IPS-18a (cell line): Measurements from ENCODE around the gene WDR49.

ENCODE experiments used
- H3K27ac ChIP-seq: one replicate; pipeline ENCODE4 v1.5.1; 2013; ENCODE audit warnings: low read length
- H3K27me3 ChIP-seq: one replicate; pipeline ENCODE4 v1.6.1; 2013; ENCODE audit warnings: mild to moderate bottlenecking, low read length; ENCODE audit not compliant: control insufficient read depth, insufficient read depth
- H3K36me3 ChIP-seq: one replicate; pipeline ENCODE4 v1.6.1; 2013; ENCODE audit warnings: low read depth, low read length; ENCODE audit not compliant: control insufficient read depth
- H3K4me1 ChIP-seq: one replicate; pipeline ENCODE4 v1.6.1; 2013; ENCODE audit warnings: low read depth, low read length; ENCODE audit not compliant: control insufficient read depth
- H3K4me3 ChIP-seq: one replicate; pipeline ENCODE4 v1.5.1; 2013; ENCODE audit warnings: low read length
- H3K9ac ChIP-seq: one replicate; pipeline ENCODE4 v1.6.1; 2013; ENCODE audit warnings: mild to moderate bottlenecking, low read length, moderate library complexity
- H3K9me3 ChIP-seq: one replicate; pipeline ENCODE4 v1.6.1; 2013; ENCODE audit warnings: low read depth, low read length; ENCODE audit not compliant: control insufficient read depth

Gene WDR49

DNA sequence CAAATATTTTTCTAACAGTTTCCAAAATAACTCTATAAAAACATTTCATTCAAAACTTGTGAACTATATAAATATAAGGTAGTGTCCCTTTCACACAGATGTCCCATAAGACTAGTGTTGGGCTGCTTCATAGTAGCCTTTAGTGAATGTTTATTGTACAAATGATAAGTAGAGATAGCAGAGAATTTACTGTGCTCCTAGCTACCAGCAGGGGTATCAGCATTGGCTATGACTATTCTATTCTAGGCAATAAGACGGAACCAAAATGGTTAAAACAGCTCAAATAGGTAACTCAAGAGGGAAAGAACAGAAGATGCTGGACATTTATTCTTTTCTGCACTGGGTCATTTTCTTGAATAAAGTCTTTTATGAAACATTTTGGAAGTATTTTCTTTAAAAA lies 202.5 kb downstream of the WDR49 start:
- Histone ChIP-seq H3K9me3 (no peaks in the 10 kb centered on the region), H3K4me1 (peaks cover 15% of the 10 kb centered on the region), H3K27ac (no peak overlapping the region), H3K27me3 (no peaks in the 10 kb centered on the region), H3K4me3 (no peak overlapping the region), H3K9ac (no peak overlapping the region), H3K36me3 (no peaks in the 10 kb centered on the region)

DNA sequence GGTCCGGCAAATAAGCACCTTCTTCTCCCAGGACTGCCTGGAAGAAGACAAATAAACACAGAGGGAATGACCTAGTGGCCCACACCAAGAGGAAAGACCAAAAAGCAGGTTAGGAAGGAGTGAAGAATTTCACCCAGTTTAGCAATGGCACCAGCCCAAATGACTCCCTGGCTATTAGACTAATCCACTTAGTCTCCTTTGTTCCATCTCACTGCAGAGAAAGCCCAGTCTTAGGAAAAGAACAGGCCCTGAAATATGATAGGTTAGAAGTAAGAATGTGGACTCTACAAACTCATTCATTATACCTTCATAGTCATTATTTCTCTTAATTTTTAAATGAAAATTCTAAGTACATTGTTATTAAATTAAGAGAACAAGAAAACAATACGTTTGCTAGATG lies 203.1 kb downstream of the WDR49 start:
- H3K9me3 ChIP-seq: no peaks in the 10 kb centered on the region

DNA sequence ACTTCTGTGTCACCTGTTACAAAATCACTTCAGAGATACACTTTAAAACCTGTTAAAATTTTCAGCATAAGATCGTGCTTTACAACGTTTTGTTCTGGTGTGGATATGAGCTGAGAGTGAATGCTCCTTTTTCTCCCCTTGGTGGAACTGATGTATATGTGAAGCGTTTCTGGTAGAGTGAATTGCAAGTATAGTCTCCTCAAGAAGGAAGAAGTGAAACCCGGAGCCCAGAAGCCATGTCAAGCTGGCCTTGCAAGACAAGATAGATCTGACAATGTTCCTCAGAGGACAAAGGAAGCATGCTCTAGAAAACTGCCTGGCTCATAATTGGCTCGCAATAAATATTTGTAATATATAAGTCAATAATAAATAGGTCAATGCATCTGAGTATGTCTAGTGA lies 203.5 kb downstream of the WDR49 start:
- Histone ChIP-seq H3K36me3 (no peaks in the 10 kb centered on the region), H3K9me3 (no peaks in the 10 kb centered on the region), H3K4me1 (peaks cover 14% of the 10 kb centered on the region), H3K9ac (no peak overlapping the region), H3K4me3 (no peak overlapping the region), H3K27ac (no peak overlapping the region), H3K27me3 (no peaks in the 10 kb centered on the region)

More for the DNA sequence above, 203.1 kb downstream of the WDR49 start:
- H3K4me1 ChIP-seq: peaks cover 15% of the 10 kb centered on the region
- H3K36me3 ChIP-seq: no peaks in the 10 kb centered on the region
- no peak overlapping the region for H3K27ac ChIP-seq
- no peak overlapping the region for H3K9ac ChIP-seq
- no peaks in the 10 kb centered on the region for H3K27me3 ChIP-seq
- H3K4me3 ChIP-seq: no peak overlapping the region

DNA sequence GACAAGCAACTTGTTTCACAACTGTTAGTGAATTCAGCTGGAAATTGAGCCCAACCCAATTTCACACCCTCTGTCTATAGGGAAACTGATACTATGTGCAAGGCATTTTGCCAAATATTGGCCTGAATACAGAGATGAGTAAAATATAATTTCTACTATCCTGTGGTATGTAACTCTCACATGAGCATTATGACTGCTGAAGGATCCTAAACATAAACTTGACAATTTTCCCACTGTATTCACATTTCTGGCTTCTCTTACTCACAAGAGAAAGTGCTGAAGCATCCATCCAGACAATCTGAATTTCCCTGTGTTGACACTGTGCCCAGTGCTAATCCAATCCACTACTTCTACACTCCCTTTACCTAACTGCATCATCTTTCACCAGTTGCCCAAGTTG lies 208.3 kb downstream of the WDR49 start:
- Histone ChIP-seq H3K36me3 (no peaks in the 10 kb centered on the region), H3K4me1 (no peaks in the 10 kb centered on the region), H3K9ac (no peak overlapping the region), H3K4me3 (no peak overlapping the region), H3K9me3 (no peaks in the 10 kb centered on the region), H3K27ac (no peak overlapping the region), H3K27me3 (no peaks in the 10 kb centered on the region)

DNA sequence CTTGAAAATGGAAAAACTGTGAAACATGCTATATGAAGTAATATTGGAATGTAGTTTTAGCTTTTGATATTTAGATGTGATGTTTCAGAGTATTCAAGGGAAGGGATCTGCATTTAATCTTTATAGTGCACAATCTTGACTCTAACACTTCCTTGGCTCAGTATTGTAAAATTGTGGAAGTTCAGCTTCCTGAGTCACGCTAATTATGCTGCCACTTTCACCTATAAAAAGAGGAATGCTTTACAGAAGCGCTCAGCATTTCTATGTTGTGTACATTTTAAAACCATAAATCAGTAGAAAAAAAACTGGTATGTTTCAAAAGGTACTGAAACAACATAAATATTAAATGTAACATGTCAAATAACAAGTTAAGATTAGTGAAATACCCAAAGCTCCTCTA lies 212.5 kb downstream of the WDR49 start:
- H3K4me1 ChIP-seq: peaks cover 5% of the 10 kb centered on the region
- no peak overlapping the region for H3K9ac ChIP-seq
- no peaks in the 10 kb centered on the region for H3K9me3 ChIP-seq
- no peak overlapping the region for H3K27ac ChIP-seq
- no peak overlapping the region for H3K4me3 ChIP-seq
- no peaks in the 10 kb centered on the region for H3K36me3 ChIP-seq
- H3K27me3 ChIP-seq: no peaks in the 10 kb centered on the region

DNA sequence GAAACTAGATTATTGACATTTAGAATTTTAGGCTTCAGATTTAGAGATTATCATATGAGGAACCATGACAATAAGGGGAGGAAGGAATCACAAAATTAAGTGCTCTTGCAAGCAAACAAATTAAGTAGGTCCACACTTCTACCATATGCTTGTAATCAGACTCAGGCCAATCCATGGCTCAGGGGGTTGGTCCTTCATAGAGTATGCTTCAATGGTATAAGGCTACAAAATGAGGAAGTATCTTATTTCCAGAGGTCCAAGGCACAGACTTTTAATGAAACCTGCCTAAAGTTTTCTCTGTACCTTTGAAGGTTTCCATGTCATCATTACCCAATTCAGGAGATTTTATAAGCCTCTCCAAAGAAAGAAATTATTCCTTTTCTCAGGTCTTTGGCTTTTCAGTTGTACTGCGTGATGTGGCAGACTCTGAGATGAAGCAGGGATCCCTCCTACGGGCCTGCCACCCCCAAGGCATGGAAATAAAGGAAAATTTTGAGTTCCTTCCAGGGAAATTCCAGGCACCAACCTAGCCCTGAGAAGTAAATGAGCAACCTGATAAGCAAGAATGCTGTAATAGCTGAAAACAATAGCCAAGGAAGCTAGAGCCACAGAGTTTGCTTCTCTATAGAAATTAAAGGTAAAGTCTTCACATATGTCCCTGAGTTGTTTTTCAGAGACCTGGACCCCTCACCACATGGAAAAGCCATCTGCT lies 216.2 kb downstream of the WDR49 start:
- no peaks in the 10 kb centered on the region for H3K36me3 ChIP-seq
- no peak overlapping the region for H3K4me3 ChIP-seq
- no peaks in the 10 kb centered on the region for H3K9me3 ChIP-seq
- H3K9ac ChIP-seq: no peak overlapping the region
- no peak overlapping the region for H3K27ac ChIP-seq
- peaks cover 5% of the 10 kb centered on the region for H3K4me1 ChIP-seq
- no peaks in the 10 kb centered on the region for H3K27me3 ChIP-seq
